ENCODE results near the gene XIST. TPM values are rescaled to one million over a fixed set of nuclear protein-coding genes. Genes with fewer than 3 reads are reported as not detected.

Gene XIST
- total RNA-seq, 4 donors from 2014 or later = 0.19 to 99.0 (median 47.2) TPM; not detected in 1

DNA sequence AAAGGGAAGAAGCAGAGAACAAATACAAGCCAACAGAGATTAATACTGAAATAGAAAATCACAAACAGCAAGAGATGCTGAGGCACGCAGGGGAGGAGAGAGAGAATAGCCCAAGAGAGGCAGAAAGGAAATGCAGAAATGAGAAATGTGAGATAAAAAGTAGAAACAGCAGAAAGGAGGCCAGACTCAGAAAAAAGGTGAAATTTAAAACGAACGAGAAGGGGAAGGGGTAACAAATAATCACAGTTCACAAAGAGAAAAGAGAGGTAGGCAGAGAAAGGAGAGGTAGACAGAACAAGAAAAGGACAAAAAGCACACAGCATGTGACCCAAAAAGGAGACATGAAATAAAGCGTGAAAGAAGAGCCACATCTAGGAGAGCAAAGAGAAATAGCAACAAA, 25.1 kb downstream of the XIST start:
- no peak for DNase-seq
- H3K9me3 ChIP-seq = no peaks in the 10 kb centered on the region
- H3K27me3 ChIP-seq = no peaks in the 10 kb centered on the region
- TF ChIP-seq, protein P1, sequence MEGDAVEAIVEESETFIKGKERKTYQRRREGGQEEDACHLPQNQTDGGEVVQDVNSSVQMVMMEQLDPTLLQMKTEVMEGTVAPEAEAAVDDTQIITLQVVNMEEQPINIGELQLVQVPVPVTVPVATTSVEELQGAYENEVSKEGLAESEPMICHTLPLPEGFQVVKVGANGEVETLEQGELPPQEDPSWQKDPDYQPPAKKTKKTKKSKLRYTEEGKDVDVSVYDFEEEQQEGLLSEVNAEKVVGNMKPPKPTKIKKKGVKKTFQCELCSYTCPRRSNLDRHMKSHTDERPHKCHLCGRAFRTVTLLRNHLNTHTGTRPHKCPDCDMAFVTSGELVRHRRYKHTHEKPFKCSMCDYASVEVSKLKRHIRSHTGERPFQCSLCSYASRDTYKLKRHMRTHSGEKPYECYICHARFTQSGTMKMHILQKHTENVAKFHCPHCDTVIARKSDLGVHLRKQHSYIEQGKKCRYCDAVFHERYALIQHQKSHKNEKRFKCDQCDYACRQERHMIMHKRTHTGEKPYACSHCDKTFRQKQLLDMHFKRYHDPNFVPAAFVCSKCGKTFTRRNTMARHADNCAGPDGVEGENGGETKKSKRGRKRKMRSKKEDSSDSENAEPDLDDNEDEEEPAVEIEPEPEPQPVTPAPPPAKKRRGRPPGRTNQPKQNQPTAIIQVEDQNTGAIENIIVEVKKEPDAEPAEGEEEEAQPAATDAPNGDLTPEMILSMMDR (IDR thresholded peaks at IDR 0.05) = no peak
- TF ChIP-seq POLR2A (IDR thresholded peaks at IDR 0.05) = no peak
- H3K4me3 ChIP-seq = no peak overlapping the region
- H3K36me3 ChIP-seq = no peaks in the 10 kb centered on the region
- 75 to 89% methylated on average over 4 of the region's 4 CpGs for WGBS, 2 donors
- H3K4me1 ChIP-seq = no peaks in the 10 kb centered on the region
- H3K27ac ChIP-seq = no peak overlapping the region
- intact Hi-C loops (cut with DNase I) = no loop called here

DNA sequence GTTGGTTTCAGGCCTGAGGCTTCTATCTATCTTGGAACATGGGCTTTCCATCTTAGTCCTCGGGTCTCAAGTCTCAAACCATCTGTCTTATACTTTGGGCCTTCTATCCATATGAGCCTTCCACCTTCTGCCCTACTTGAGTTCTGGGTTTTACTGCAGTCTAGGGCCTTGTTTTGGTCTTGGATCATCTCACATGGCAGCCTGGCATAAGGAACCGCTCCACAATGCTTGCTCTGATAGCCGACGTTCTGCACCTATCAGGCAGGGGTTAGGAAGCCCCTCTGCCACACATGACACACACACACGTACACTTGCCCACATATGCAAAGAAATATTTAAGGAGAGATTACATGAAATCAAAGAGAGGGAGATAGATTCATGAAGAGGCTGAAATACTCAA, 25.5 kb downstream of the XIST start:
- Histone ChIP-seq H3K4me3 (no peak overlapping the region), H3K9me3 (no peaks in the 10 kb centered on the region), H3K27me3 (no peaks in the 10 kb centered on the region), H3K27ac (no peak overlapping the region), H3K36me3 (no peaks in the 10 kb centered on the region), H3K4me1 (no peaks in the 10 kb centered on the region)
- WGBS, 2 donors = 64 to 78% methylated on average over 4 to 5 of the region's 5 CpGs
- DNase-seq = no peak
- TF ChIP-seq, protein P1 (IDR thresholded peaks at IDR 0.05) = no peak
- no peak for TF ChIP-seq POLR2A (IDR thresholded peaks at IDR 0.05)
- intact Hi-C loops (cut with DNase I) = no loop called here

DNA sequence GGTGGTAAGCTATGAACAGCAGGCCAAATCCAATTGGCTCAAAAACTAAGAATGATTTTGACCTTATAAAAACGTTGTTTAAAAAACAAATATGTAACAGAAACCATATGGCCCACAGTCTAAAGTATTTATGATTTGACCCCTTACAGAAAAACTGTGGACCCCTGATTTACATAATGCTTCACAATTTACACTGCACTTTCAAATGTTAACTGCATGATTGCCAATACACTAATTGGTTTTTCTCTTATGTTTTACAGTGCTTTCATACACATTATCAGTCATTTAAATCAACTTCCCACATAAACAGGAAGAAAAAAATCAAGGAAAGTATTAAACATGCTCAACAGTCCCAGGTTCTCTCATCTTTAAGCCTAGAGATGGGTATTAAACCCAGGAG, 26.9 kb downstream of the XIST start:
- H3K4me3 ChIP-seq = no peak overlapping the region
- 13 to 21% methylated on average over 1 of the region's 1 CpG for WGBS, 2 donors
- intact Hi-C loops (cut with DNase I) = no loop called here
- H3K9me3 ChIP-seq = no peaks in the 10 kb centered on the region
- H3K36me3 ChIP-seq = no peaks in the 10 kb centered on the region
- no peak for DNase-seq
- H3K4me1 ChIP-seq = no peaks in the 10 kb centered on the region
- H3K27me3 ChIP-seq = no peaks in the 10 kb centered on the region
- TF ChIP-seq POLR2A (IDR thresholded peaks at IDR 0.05) = no peak
- TF ChIP-seq, protein P1 (IDR thresholded peaks at IDR 0.05) = no peak
- H3K27ac ChIP-seq = no peak overlapping the region

DNA sequence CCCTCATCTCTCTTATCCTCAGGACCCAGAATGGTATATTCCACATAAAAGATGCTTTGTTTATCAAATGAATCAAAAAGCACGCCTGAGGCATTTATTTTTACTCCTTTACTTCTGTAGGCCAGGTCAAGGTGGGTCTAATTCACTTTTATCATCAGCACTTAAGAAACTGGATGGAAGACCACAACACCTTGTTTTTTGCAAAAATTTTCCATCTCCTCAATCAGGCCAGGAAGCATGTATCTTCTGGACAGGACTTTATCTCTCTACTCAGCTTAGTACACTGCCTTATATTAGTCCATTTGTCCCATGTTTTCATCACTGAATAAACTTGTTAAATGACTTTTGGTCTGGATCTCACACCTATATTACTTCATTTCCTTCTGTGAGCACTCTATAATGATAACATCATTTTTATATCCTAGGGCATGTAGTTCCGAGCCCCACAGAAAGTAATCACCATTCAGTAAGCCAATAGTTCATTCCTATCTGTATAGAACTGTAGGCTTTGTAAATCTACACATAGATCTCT, 29.0 kb downstream of the XIST start:
- TF ChIP-seq, protein P1 (IDR thresholded peaks at IDR 0.05) = no peak
- TF ChIP-seq POLR2A (IDR thresholded peaks at IDR 0.05) = no peak
- 67 to 81% methylated on average over 2 of the region's 2 CpGs for WGBS, 2 donors
- Histone ChIP-seq H3K4me3 (no peak overlapping the region), H3K27ac (no peak overlapping the region), H3K9me3 (no peaks in the 10 kb centered on the region), H3K4me1 (no peaks in the 10 kb centered on the region), H3K36me3 (no peaks in the 10 kb centered on the region), H3K27me3 (no peaks in the 10 kb centered on the region)
- intact Hi-C loops (cut with DNase I) = no loop called here
- no peak for DNase-seq

DNA sequence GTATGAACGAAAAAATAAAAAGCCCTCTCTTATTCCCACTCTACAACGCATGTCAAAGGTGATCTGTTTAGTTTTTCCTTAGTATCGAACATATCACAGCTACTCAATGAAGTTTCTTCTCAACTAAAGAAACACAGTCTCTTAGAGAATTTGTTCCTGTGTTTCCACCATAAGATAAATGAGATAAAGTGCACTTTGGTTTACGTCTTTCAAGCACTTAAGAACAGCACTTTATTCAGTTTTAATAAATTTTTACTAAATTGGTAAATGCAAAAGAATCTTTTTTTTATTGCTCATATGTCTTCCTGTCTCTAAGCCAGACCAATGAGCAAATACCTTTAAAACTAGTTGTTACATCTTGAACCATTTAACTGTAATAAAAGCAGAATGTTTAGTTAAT, 29.7 kb downstream of the XIST start:
- Histone ChIP-seq H3K36me3 (no peaks in the 10 kb centered on the region), H3K4me3 (no peak overlapping the region), H3K27ac (no peak overlapping the region), H3K4me1 (no peaks in the 10 kb centered on the region), H3K27me3 (no peaks in the 10 kb centered on the region), H3K9me3 (no peaks in the 10 kb centered on the region)
- 83 to 89% methylated on average over 4 of the region's 4 CpGs for WGBS, 2 donors
- intact Hi-C loops (cut with DNase I) = no loop called here
- TF ChIP-seq, protein P1 (IDR thresholded peaks at IDR 0.05) = no peak
- TF ChIP-seq POLR2A (IDR thresholded peaks at IDR 0.05) = no peak
- no peak for DNase-seq

All from esophagus squamous epithelium (tissue), 5 donors.